IMR-90 (cell line): ENCODE measurements around the gene FXYD3. TPM values are rescaled to one million over a fixed set of nuclear protein-coding genes. Genes with fewer than 3 reads are reported as not detected.

Source experiments
- ATAC-seq: fragments of 200-7000 bp; cut with Tn5 transposase; 2 replicates; pipeline ENCODE4 v1.9.1; 2020; ENCODE audit warnings: low read depth, mild to moderate bottlenecking, moderate library complexity
- BruUV-seq: library from RNA; stranded (reverse); fragments of 400-500 nt; replicated peaks from 2 replicates; lab custom pipeline; 2021; lab: Mats Ljungman, UMichigan
- CTCF ChIA-PET: fragments of 300-600 bp; formaldehyde crosslinking; extraction: SDS; loops from one replicate; lab custom pipeline; 2021; ENCODE audit warnings: antibody characterized with exemption; lab: Yijun Ruan, JAX
- POLR2A ChIA-PET: fragments of 300-600 bp; sonication (Branson Sonifier 250); formaldehyde crosslinking; loops from one replicate; lab custom pipeline; 2022; ENCODE audit warnings: antibody characterized with exemption; ENCODE audit not compliant: unreplicated experiment; lab: Charles Lee
- DNase-seq: peaks from one replicate; pipeline ENCODE4 v3.0.0; 2013
- H2AFZ ChIP-seq: replicated peaks from 2 replicates; pipeline ENCODE3; 2013; ENCODE audit warnings: low read length, mild to moderate bottlenecking; ENCODE audit not compliant: poor library complexity
- H2AK5ac ChIP-seq: 2 replicates; pipeline ENCODE4 v1.6.1; 2013; ENCODE audit warnings: low read depth, low read length, inconsistent platforms
- H2AK9ac ChIP-seq: replicated peaks from 2 replicates; pipeline ENCODE3; 2013; ENCODE audit warnings: mild to moderate bottlenecking, low read depth, low read length, moderate library complexity; ENCODE audit not compliant: poor library complexity
- H2BK120ac ChIP-seq: 2 replicates; pipeline ENCODE4 v1.6.1; 2013; ENCODE audit warnings: low read depth, low read length, inconsistent platforms
- H2BK15ac ChIP-seq: 3 replicates; pipeline ENCODE4 v1.6.1; 2013; ENCODE audit warnings: low read depth, low read length, inconsistent platforms
- H2BK20ac ChIP-seq: 2 replicates; pipeline ENCODE4 v1.6.1; 2013; ENCODE audit warnings: low read depth, mild to moderate bottlenecking, inconsistent platforms, low read length, moderate library complexity
- H2BK5ac ChIP-seq: 2 replicates; pipeline ENCODE4 v1.6.1; 2013; ENCODE audit warnings: mild to moderate bottlenecking, low read depth, low read length, inconsistent platforms; ENCODE audit not compliant: poor library complexity, severe bottlenecking
- H3K14ac ChIP-seq: replicated peaks from 2 replicates; pipeline ENCODE4 v1.6.1; 2013; ENCODE audit warnings: low read depth, low read length, inconsistent platforms
- H3K18ac ChIP-seq: 2 replicates; pipeline ENCODE4 v1.6.1; 2013; ENCODE audit warnings: low read depth, low read length, control low read depth
- H3K23ac ChIP-seq: 2 replicates; pipeline ENCODE4 v1.6.1; 2013; ENCODE audit warnings: low read depth, low read length, inconsistent platforms
- H3K27ac ChIP-seq: 2 replicates; pipeline ENCODE4 v1.5.1; 2013; ENCODE audit warnings: mild to moderate bottlenecking, control low read depth, low read length; ENCODE audit not compliant: insufficient read depth
- H3K27me3 ChIP-seq: 2 replicates; pipeline ENCODE4 v1.6.1; 2013; ENCODE audit warnings: low read length; ENCODE audit not compliant: control insufficient read depth, insufficient read depth
- H3K36me3 ChIP-seq: 2 replicates; pipeline ENCODE4 v1.6.1; 2013; ENCODE audit warnings: low read length, mixed read lengths; ENCODE audit not compliant: control insufficient read depth, insufficient read depth
- H3K4ac ChIP-seq: 2 replicates; pipeline ENCODE4 v1.6.1; 2013; ENCODE audit warnings: low read depth, low read length, inconsistent platforms
- H3K4me1 ChIP-seq: 2 replicates; pipeline ENCODE4 v1.6.1; 2013; ENCODE audit warnings: low read length, mixed read lengths; ENCODE audit not compliant: control insufficient read depth, insufficient read depth
- H3K4me2 ChIP-seq: 2 replicates; pipeline ENCODE4 v1.6.1; 2013; ENCODE audit warnings: low read depth, mild to moderate bottlenecking, control low read depth, low read length, moderate library complexity
- H3K4me3 ChIP-seq: 2 replicates; pipeline ENCODE4 v1.5.1; 2013; ENCODE audit warnings: low read depth, mild to moderate bottlenecking, control low read depth, low read length, moderate library complexity; ENCODE audit not compliant: insufficient read depth
- H3K56ac ChIP-seq: 2 replicates; pipeline ENCODE4 v1.6.1; 2013; ENCODE audit warnings: low read length, inconsistent platforms; ENCODE audit not compliant: insufficient read depth; ENCODE audit errors: extremely low read depth
- H3K79me1 ChIP-seq, 2 experiments: 2 replicates each; pipeline ENCODE4 v1.6.1; 2013; ENCODE audit warnings: low read length in 2 of 2, inconsistent platforms in 1 of 2, low read depth in 1 of 2
- H3K9ac ChIP-seq: 2 replicates; pipeline ENCODE4 v1.6.1; 2013; ENCODE audit warnings: low read depth, low read length, control low read depth
- H3K9me1 ChIP-seq: 2 replicates; pipeline ENCODE4 v1.6.1; 2013; ENCODE audit warnings: low read length, inconsistent platforms; ENCODE audit not compliant: insufficient read depth
- H3K9me3 ChIP-seq: 2 replicates; pipeline ENCODE4 v1.6.1; 2013; ENCODE audit warnings: low read length; ENCODE audit not compliant: control insufficient read depth, insufficient read depth
- H4K20me1 ChIP-seq: 2 replicates; pipeline ENCODE4 v1.6.1; 2013; ENCODE audit warnings: low read length, inconsistent platforms; ENCODE audit not compliant: insufficient read depth
- H4K5ac ChIP-seq: 2 replicates; pipeline ENCODE4 v1.6.1; 2013; ENCODE audit warnings: mild to moderate bottlenecking, low read depth, low read length, control low read depth
- H4K8ac ChIP-seq, 2 experiments: 2 replicates each; pipeline ENCODE4 v1.6.1; 2013; ENCODE audit warnings: low read depth in 2 of 2, low read length in 2 of 2, control low read depth in 1 of 2, inconsistent platforms in 1 of 2
- H4K91ac ChIP-seq: 2 replicates; pipeline ENCODE4 v1.6.1; 2013; ENCODE audit warnings: low read depth, low read length, inconsistent platforms; ENCODE audit not compliant: insufficient read depth
- MAFK ChIP-seq: IDR thresholded peaks from 2 replicates; pipeline ENCODE4 v1.6.1; 2012; ENCODE audit warnings: low read depth, low read length, improper control_type of control experiment
- SMC3 ChIP-seq: fragments of 150-350 bp; IDR thresholded peaks from 2 replicates; pipeline ENCODE4 v1.6.1; 2016; ENCODE audit warnings: low read depth, mild to moderate bottlenecking, antibody characterized with exemption, low read length, moderate library complexity
- WGBS, 2 experiments: methylation state at CpG; one replicate each; pipeline versions ENCODE4 v1.1.5 to v1.1.7; 2013; ENCODE audit warnings: missing lambda C conversion rate in 2 of 2; ENCODE audit not compliant: insufficient read length in 1 of 2; ENCODE audit errors: extremely low coverage in 2 of 2; 5-methylcytosine and 5-hydroxymethylcytosine counted together
- dilution Hi-C: fragments of 300-500 bp; cut with HindIII; formaldehyde crosslinking; loops from one replicate; pipeline ENCODE4 v1.14.3; 2018; ENCODE audit warnings: low sequenced_read_pairs; ENCODE audit not compliant: unreplicated experiment
- in situ Hi-C: fragments of 300-500 bp; cut with MboI; formaldehyde crosslinking; loops from 3 replicates; pipeline ENCODE4 v1.14.3; 2019; ENCODE audit warnings: low sequenced_read_pairs, inconsistent platforms, mixed read lengths
- intact Hi-C: fragments of 100-400 bp; cut with micrococcal nuclease; formaldehyde crosslinking; loops from 2 replicates; pipeline ENCODE4 v1.10.0; 2022
- polyA plus RNA-seq, 3 experiments: library from polyadenylated mRNA; depleted of rRNA; stranded (reverse); fragments of >200 nt; gene quantifications; 2 replicates each; pipeline ENCODE4 v1.2.3, GENCODE V29; 2012; ENCODE audit warnings: low replicate concordance in 1 of 3
- total RNA-seq: library from RNA; depleted of rRNA; stranded (reverse); fragments of >200 nt; gene quantifications from 2 replicates; pipeline ENCODE4 v1.2.3, GENCODE V29; 2012

FXYD3 gene
- total and polyA plus RNA-seq, 2 of the 4 experiments (the other 2 are of a cell fraction): not detected

- Histone ChIP-seq H4K8ac (peak within 1 kb of the TSS; percentile 12 to 92; a peak in 3 of 4 replicates), H3K4me1 (peaks cover 18% of the 10 kb centered on the region), H2AK9ac (peak within 1 kb of the TSS; percentile 80), H3K4me2 (peak within 1 kb of the TSS; percentile 31; the same call in 1 of the 2 replicates), H3K4me3 (no peak within 1 kb of the TSS), H4K91ac (peak within 1 kb of the TSS; percentile 13; the same call in 1 of the 2 replicates), H4K20me1 (peaks cover 3% of the 10 kb centered on the region; the same call in 1 of the 2 replicates), H3K56ac (no peak within 1 kb of the TSS), H2BK15ac (no peak within 1 kb of the TSS; the same call in 2 of the 3 replicates), H3K9me3 (no peaks in the 10 kb centered on the region), H3K18ac (peak within 1 kb of the TSS; percentile 62), H4K5ac (peak within 1 kb of the TSS; percentile 58), H3K23ac (peak within 1 kb of the TSS; percentile 38; the same call in 1 of the 2 replicates), H2AK5ac (peak within 1 kb of the TSS; percentile 59), H2AFZ (peak within 1 kb of the TSS; percentile 88), H3K27ac (peak within 1 kb of the TSS; percentile 17; the same call in 1 of the 2 replicates), H3K79me1 (no peaks in the 10 kb centered on the region), H3K4ac (peak within 1 kb of the TSS; percentile 20; the same call in 1 of the 2 replicates), H3K9ac (peak within 1 kb of the TSS; percentile 24; the same call in 1 of the 2 replicates), H3K9me1 (peaks cover 3% of the 10 kb centered on the region; the same call in 1 of the 2 replicates), H3K36me3 (no peaks in the 10 kb centered on the region), H3K27me3 (peaks cover 21% of the 10 kb centered on the region), H2BK120ac (peak within 1 kb of the TSS; percentile 61; the same call in 1 of the 2 replicates), H2BK20ac (no peak within 1 kb of the TSS), H2BK5ac (peak within 1 kb of the TSS; percentile 7), H3K14ac (peak within 1 kb of the TSS; percentile 81)
- CTCF ChIA-PET: no interaction called here
- WGBS, 2 experiments: no CpG with 5 or more reads among the region's 18 CpGs
- no peak for TF ChIP-seq MAFK
- TF ChIP-seq SMC3: no peak
- ATAC-seq (no peak), DNase-seq (no peak)
- POLR2A ChIA-PET: no interaction called here
- intact Hi-C loops (no loop called here), in situ Hi-C loops (loop anchor here (5.0 kb wide), 1 partner anchor 71 kb away; no protein-coding TSS in a partner anchor), dilution Hi-C loops (no loop called here)
- BruUV-seq: no TSS peak
These were observed 22.8 kb downstream of the FXYD3 start, which contains the start of gene FXYD1 for GRCh38 chr19:35138305-35138892. TSS of gene FXYD1 (plus strand) at chr19:35138824. CDS start at chr19:35140080, 1,256 bp downstream.
